ENCODE results near the gene SPG7. TPM values are rescaled to one million over a fixed set of nuclear protein-coding genes. Genes with fewer than 3 reads are reported as not detected.

The SPG7 gene
- total and polyA plus RNA-seq, 4 donors = 34.5 to 102 (median 49.5) TPM

DNA sequence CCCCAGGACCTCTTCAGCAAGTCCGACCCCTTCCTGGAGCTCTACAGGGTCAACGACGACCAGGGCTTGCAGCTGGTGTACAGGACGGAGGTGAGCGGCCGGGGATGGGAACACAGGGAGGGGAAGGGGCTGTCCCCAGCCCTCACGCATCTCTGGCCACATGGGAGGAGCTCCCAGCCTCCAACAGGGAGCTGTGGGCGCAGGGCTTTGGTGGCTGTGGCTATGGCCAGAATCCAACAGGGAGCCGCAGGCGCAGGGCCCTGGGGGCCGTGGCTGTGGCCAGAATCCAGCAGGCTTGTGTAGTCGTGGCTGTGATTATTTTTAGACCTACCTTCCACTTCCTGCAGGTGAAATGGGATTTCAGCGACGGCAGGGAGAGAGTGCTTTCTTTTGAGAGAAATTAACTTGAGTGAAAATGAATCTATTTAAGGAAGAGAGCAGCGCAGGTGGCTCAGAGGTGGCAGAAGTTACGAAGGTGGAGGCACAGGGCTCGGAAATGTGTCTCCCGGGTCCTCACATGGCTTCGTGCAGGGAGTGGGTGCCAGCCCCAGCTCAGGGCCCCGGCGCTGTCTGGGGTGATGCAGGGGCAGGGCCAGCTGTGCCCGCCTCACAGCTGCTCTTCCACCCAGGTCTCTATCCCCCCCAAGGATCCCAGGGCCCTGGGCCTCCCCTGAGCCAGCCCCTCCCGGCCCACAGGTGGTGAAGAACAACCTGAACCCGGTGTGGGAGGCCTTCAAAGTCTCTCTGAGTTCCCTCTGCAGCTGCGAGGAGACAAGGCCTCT, 76.8 kb downstream of the SPG7 start:
- H3K9me3 ChIP-seq (ENCODE audit: control insufficient read depth in 4 of 4, low read length in 3 of 4) = no peaks in the 10 kb centered on the region
- 81% methylated on average over 25 of the region's 25 CpGs for WGBS
- H3K9ac ChIP-seq (ENCODE audit: low read depth in 1 of 2, low read length in 2 of 2) = no peak overlapping the region
- H3K4me3 ChIP-seq (ENCODE audit: low read depth in 1 of 3, low read length in 3 of 3) = no peak overlapping the region
- H3K36me3 ChIP-seq (ENCODE audit: control insufficient read depth in 4 of 4, insufficient read depth in 3 of 4, low read depth in 1 of 4, low read length in 3 of 4) = no peaks in the 10 kb centered on the region
- peaks cover 6 to 13% (median 6%) of the 10 kb centered on the region in 4 donors for H3K4me1 ChIP-seq (ENCODE audit: control insufficient read depth in 4 of 4, insufficient read depth in 4 of 4, low read length in 3 of 4)
- no peak for DNase-seq (ENCODE audit: low spot score)
- H3K27ac ChIP-seq (ENCODE audit: low read depth in 1 of 2, low read length in 2 of 2) = no peak overlapping the region
- no peaks in the 10 kb centered on the region for H3K27me3 ChIP-seq (ENCODE audit: control insufficient read depth in 4 of 4, insufficient read depth in 4 of 4, low read length in 3 of 4)
- TF ChIP-seq, protein P1, sequence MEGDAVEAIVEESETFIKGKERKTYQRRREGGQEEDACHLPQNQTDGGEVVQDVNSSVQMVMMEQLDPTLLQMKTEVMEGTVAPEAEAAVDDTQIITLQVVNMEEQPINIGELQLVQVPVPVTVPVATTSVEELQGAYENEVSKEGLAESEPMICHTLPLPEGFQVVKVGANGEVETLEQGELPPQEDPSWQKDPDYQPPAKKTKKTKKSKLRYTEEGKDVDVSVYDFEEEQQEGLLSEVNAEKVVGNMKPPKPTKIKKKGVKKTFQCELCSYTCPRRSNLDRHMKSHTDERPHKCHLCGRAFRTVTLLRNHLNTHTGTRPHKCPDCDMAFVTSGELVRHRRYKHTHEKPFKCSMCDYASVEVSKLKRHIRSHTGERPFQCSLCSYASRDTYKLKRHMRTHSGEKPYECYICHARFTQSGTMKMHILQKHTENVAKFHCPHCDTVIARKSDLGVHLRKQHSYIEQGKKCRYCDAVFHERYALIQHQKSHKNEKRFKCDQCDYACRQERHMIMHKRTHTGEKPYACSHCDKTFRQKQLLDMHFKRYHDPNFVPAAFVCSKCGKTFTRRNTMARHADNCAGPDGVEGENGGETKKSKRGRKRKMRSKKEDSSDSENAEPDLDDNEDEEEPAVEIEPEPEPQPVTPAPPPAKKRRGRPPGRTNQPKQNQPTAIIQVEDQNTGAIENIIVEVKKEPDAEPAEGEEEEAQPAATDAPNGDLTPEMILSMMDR (IDR thresholded peaks at IDR 0.05; ENCODE audit: low read depth, low read length, missing input control) = no peak
- TF ChIP-seq, protein P2, sequence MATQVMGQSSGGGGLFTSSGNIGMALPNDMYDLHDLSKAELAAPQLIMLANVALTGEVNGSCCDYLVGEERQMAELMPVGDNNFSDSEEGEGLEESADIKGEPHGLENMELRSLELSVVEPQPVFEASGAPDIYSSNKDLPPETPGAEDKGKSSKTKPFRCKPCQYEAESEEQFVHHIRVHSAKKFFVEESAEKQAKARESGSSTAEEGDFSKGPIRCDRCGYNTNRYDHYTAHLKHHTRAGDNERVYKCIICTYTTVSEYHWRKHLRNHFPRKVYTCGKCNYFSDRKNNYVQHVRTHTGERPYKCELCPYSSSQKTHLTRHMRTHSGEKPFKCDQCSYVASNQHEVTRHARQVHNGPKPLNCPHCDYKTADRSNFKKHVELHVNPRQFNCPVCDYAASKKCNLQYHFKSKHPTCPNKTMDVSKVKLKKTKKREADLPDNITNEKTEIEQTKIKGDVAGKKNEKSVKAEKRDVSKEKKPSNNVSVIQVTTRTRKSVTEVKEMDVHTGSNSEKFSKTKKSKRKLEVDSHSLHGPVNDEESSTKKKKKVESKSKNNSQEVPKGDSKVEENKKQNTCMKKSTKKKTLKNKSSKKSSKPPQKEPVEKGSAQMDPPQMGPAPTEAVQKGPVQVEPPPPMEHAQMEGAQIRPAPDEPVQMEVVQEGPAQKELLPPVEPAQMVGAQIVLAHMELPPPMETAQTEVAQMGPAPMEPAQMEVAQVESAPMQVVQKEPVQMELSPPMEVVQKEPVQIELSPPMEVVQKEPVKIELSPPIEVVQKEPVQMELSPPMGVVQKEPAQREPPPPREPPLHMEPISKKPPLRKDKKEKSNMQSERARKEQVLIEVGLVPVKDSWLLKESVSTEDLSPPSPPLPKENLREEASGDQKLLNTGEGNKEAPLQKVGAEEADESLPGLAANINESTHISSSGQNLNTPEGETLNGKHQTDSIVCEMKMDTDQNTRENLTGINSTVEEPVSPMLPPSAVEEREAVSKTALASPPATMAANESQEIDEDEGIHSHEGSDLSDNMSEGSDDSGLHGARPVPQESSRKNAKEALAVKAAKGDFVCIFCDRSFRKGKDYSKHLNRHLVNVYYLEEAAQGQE (IDR thresholded peaks at IDR 0.05) = no peak
- TF ChIP-seq GABPA (IDR thresholded peaks at IDR 0.05 in 1 of 2, conservative IDR thresholded peaks at IDR 0.05 in 1 of 2) = no peak
- no peak for TF ChIP-seq EGR1 (IDR thresholded peaks at IDR 0.05; ENCODE audit: low read depth in 2 of 2)
- no peak for TF ChIP-seq YY1 (IDR thresholded peaks at IDR 0.05)
- no peak for TF ChIP-seq ZBTB33 (IDR thresholded peaks at IDR 0.05)
- no peak for TF ChIP-seq FOXA2 (IDR thresholded peaks at IDR 0.05)
- no peak for TF ChIP-seq FOXA1 (IDR thresholded peaks at IDR 0.05)
- no peak for TF ChIP-seq RXRA (IDR thresholded peaks at IDR 0.05)
- no peak for TF ChIP-seq JUND (IDR thresholded peaks at IDR 0.05)

GRCh38 chr16:89586218-89586617, 78.0 kb downstream of the SPG7 start:
- no peak for DNase-seq (ENCODE audit: low spot score)
- WGBS = 87% methylated on average over 7 of the region's 7 CpGs
- H3K4me1 ChIP-seq (ENCODE audit: control insufficient read depth in 4 of 4, insufficient read depth in 4 of 4, low read length in 3 of 4) = peaks cover 6 to 13% (median 6%) of the 10 kb centered on the region in 4 donors
- TF ChIP-seq TAF1 (conservative IDR thresholded peaks at IDR 0.05) = no peak
- no peak for TF ChIP-seq FOXA2 (IDR thresholded peaks at IDR 0.05)
- no peak for TF ChIP-seq EGR1 (IDR thresholded peaks at IDR 0.05; ENCODE audit: low read depth in 2 of 2)
- TF ChIP-seq, protein P2 (IDR thresholded peaks at IDR 0.05) = no peak
- no peak for TF ChIP-seq RAD21 (IDR thresholded peaks at IDR 0.05)
- no peak for TF ChIP-seq HNF4A (conservative IDR thresholded peaks at IDR 0.05)
- TF ChIP-seq, protein P3, sequence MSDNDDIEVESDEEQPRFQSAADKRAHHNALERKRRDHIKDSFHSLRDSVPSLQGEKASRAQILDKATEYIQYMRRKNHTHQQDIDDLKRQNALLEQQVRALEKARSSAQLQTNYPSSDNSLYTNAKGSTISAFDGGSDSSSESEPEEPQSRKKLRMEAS (IDR thresholded peaks at IDR 0.05) = no peak
- TF ChIP-seq GABPA (IDR thresholded peaks at IDR 0.05 in 1 of 2, conservative IDR thresholded peaks at IDR 0.05 in 1 of 2) = no peak
- TF ChIP-seq, protein P1 (IDR thresholded peaks at IDR 0.05; ENCODE audit: low read depth, low read length, missing input control) = no peak
- TF ChIP-seq YY1 (IDR thresholded peaks at IDR 0.05) = no peak
- no peak for TF ChIP-seq HNF4G (IDR thresholded peaks at IDR 0.05)
- TF ChIP-seq ATF3 (IDR thresholded peaks at IDR 0.05) = no peak
- TF ChIP-seq SP1 (IDR thresholded peaks at IDR 0.05) = no peak

More at GRCh38 chr16:89586218-89586617, 78.0 kb downstream of the SPG7 start:
- H3K27ac ChIP-seq (ENCODE audit: low read depth in 1 of 2, low read length in 2 of 2) = no peak overlapping the region
- H3K9ac ChIP-seq (ENCODE audit: low read depth in 1 of 2, low read length in 2 of 2) = no peak overlapping the region
- H3K36me3 ChIP-seq (ENCODE audit: control insufficient read depth in 4 of 4, insufficient read depth in 3 of 4, low read depth in 1 of 4, low read length in 3 of 4) = no peaks in the 10 kb centered on the region
- no peak overlapping the region for H3K4me3 ChIP-seq (ENCODE audit: low read depth in 1 of 3, low read length in 3 of 3)
- no peaks in the 10 kb centered on the region for H3K9me3 ChIP-seq (ENCODE audit: control insufficient read depth in 4 of 4, low read length in 3 of 4)
- H3K27me3 ChIP-seq (ENCODE audit: control insufficient read depth in 4 of 4, insufficient read depth in 4 of 4, low read length in 3 of 4) = no peaks in the 10 kb centered on the region
